Endothelial cell of umbilical vein (primary cell): ENCODE results near the gene PCID2. TPM values are rescaled to one million over a fixed set of nuclear protein-coding genes. Genes with fewer than 3 reads are reported as not detected.
A peak's percentile ranks its signal among the peaks of the same experiment; 100 is the strongest.

ENCODE experiments used
- BruUV-seq: library from RNA; stranded (reverse); fragments of 400-500 nt; replicated peaks from 2 replicates; lab custom pipeline; 2021; lab: Mats Ljungman, UMichigan
- CTCF ChIA-PET: fragments of 300-600, 350-600 bp; sonication (Branson Sonifier 250); formaldehyde crosslinking; loops from one replicate; lab custom pipeline; 2021; ENCODE audit warnings: antibody characterized with exemption, inconsistent platforms; lab: Charles Lee
- POLR2A ChIA-PET: fragments of 300-600, 350-600 bp; sonication (Branson Sonifier 250); formaldehyde crosslinking; loops from one replicate; lab custom pipeline; 2021; ENCODE audit warnings: antibody characterized with exemption, inconsistent platforms; lab: Charles Lee
- DNase-seq: peaks from one replicate; pipeline ENCODE4 v3.0.0-alpha.2; 2011; ENCODE audit warnings: low read depth, low spot score
- FAIRE-seq: peaks from 2 replicates; lab custom pipeline; 2011; peaks lifted over from hg19 to GRCh38; lab: Jason Lieb, UNC
- H2AFZ ChIP-seq: 2 replicates; pipeline ENCODE4 v1.6.0; 2012; ENCODE audit warnings: low read depth, low read length, control low read depth, inconsistent platforms
- H3K27ac ChIP-seq: 2 replicates; pipeline ENCODE4 v1.5.1; 2011; ENCODE audit warnings: low read depth, mild to moderate bottlenecking, control low read depth, low read length, moderate library complexity; ENCODE audit not compliant: insufficient read depth
- H3K27me3 ChIP-seq, 2 experiments: 2 replicates each; pipeline versions ENCODE4 v1.6.0 to v1.6.1; 2011; ENCODE audit warnings: low read length in 2 of 2, mixed read lengths in 1 of 2; ENCODE audit not compliant: control insufficient read depth in 2 of 2, insufficient read depth in 2 of 2
- H3K36me3 ChIP-seq, 2 experiments: 2 replicates in 1 of 2; 3 replicates in 1 of 2; pipeline ENCODE4 v1.5.1; 2011; ENCODE audit warnings: low read length in 2 of 2, mild to moderate bottlenecking in 1 of 2, moderate library complexity in 1 of 2; ENCODE audit not compliant: control insufficient read depth in 2 of 2, insufficient read depth in 2 of 2; ENCODE audit errors: extremely low read depth in 1 of 2
- H3K4me1 ChIP-seq: 3 replicates; pipeline ENCODE4 v1.5.1; 2011; ENCODE audit warnings: mild to moderate bottlenecking, low read length; ENCODE audit not compliant: control insufficient read depth, insufficient read depth; ENCODE audit errors: extremely low read depth
- H3K4me2 ChIP-seq: 2 replicates; pipeline ENCODE4 v1.6.1; 2011; ENCODE audit warnings: low read length, control low read depth, mixed read lengths; ENCODE audit not compliant: insufficient read depth
- H3K4me3 ChIP-seq, 3 experiments: fragments of 200-600 bp in 1 of 3; sonication (generic), shearing (Covaris generic) in 1 of 3; replicated peaks in 1 of 3; 2 replicates each; pipeline ENCODE4 v1.5.1; 2011 to 2016; ENCODE audit warnings: control low read depth in 3 of 3, low read length in 3 of 3, mild to moderate bottlenecking in 2 of 3, inconsistent platforms in 1 of 3, low read depth in 1 of 3, moderate library complexity in 1 of 3; ENCODE audit not compliant: insufficient read depth in 1 of 3
- H3K79me2 ChIP-seq: 2 replicates; pipeline ENCODE4 v1.6.0; 2012; ENCODE audit warnings: low read length, inconsistent platforms; ENCODE audit not compliant: control insufficient read depth, insufficient read depth
- H3K9ac ChIP-seq: replicated peaks from 2 replicates; pipeline ENCODE3; 2011; ENCODE audit warnings: low read length, control low read depth; ENCODE audit not compliant: insufficient read depth; ENCODE audit errors: extremely low read depth
- H3K9me1 ChIP-seq: replicated peaks from 3 replicates; pipeline ENCODE4 v1.6.0; 2011; ENCODE audit warnings: mild to moderate bottlenecking, low read length; ENCODE audit not compliant: control insufficient read depth, insufficient read depth; ENCODE audit errors: extremely low read depth
- H3K9me3 ChIP-seq: replicated peaks from 2 replicates; pipeline ENCODE4 v1.5.1; 2012; ENCODE audit warnings: low read length, inconsistent platforms; ENCODE audit not compliant: control insufficient read depth, insufficient read depth
- H4K20me1 ChIP-seq: replicated peaks from 2 replicates; pipeline ENCODE3; 2011; ENCODE audit warnings: mild to moderate bottlenecking, low read length; ENCODE audit not compliant: control insufficient read depth, insufficient read depth; ENCODE audit errors: extremely low read depth
- EZH2 ChIP-seq: IDR thresholded peaks from 2 replicates; pipeline ENCODE4 v1.6.1; 2012; ENCODE audit warnings: borderline replicate concordance, low read depth, mild to moderate bottlenecking, moderate library complexity, low read length, inconsistent platforms; ENCODE audit not compliant: severe bottlenecking
- FOS ChIP-seq: IDR thresholded peaks from 2 replicates; pipeline ENCODE4 v1.6.1; 2011; ENCODE audit warnings: mild to moderate bottlenecking, low read length, moderate library complexity, borderline replicate concordance; ENCODE audit not compliant: insufficient read depth
- MAX ChIP-seq: IDR thresholded peaks from 2 replicates; pipeline ENCODE4 v1.6.1; 2011; ENCODE audit not compliant: insufficient read depth, insufficient read length
- POLR2A ChIP-seq: IDR thresholded peaks from 2 replicates; pipeline ENCODE4 v1.6.1; 2012; ENCODE audit warnings: low read depth, mild to moderate bottlenecking, control low read depth, low read length
- POLR2AphosphoS5 ChIP-seq: IDR thresholded peaks from 2 replicates; pipeline ENCODE4 v1.6.1; 2012; ENCODE audit warnings: low read depth, mild to moderate bottlenecking, control low read depth, low read length, moderate library complexity; ENCODE audit not compliant: insufficient read depth
- dilution Hi-C: fragments of 300-500 bp; cut with MboI; formaldehyde crosslinking; loops from one replicate; pipeline ENCODE4 v1.15.0; 2019; ENCODE audit warnings: low sequenced_read_pairs; ENCODE audit not compliant: extremely low pct_ligation_motif_present
- intact Hi-C: fragments of 100-400 bp; cut with micrococcal nuclease; formaldehyde crosslinking; loops from one replicate; pipeline ENCODE4 v1.10.0; 2022
- polyA plus RNA-seq, 4 experiments: library from polyadenylated mRNA; depleted of rRNA in 3 of 4; stranded (reverse) in 3 of 4; unstranded in 1 of 4; fragments of >200 nt; gene quantifications; 2 replicates each; pipeline versions ENCODE4 v1.2.1 to v1.2.3, GENCODE V29; 2011 to 2012; ENCODE audit warnings: missing spikeins in 1 of 4
- total RNA-seq: library from RNA; stranded (reverse); gene quantifications from 2 replicates; pipeline ENCODE4 v1.2.3, GENCODE V29; 2021

The PCID2 gene
- total and polyA plus RNA-seq, 2 donors (not counting 3 experiments of a cell fraction or from before 2014, with no cell fraction given), result 52.1 to 55.6 TPM

GRCh38 chr13:113153810-113154748 lies 54.4 kb downstream of the PCID2 start:
- Histone ChIP-seq H3K9me1 (no peaks in the 10 kb centered on the region), H3K36me3 (no peaks in the 10 kb centered on the region), H2AFZ (peak overlapping the region; percentile 90), H3K9me3 (no peaks in the 10 kb centered on the region), H3K27ac (no peak overlapping the region), H3K4me2 (peak overlapping the region; percentile 69), H3K27me3 (peaks cover 2 to 9% of the 10 kb centered on the region in 2 experiments), H3K4me3 (peak overlapping the region in 2 of 3 experiments; percentile 22 to 41), H3K79me2 (no peaks in the 10 kb centered on the region), H3K9ac (peak overlapping the region; percentile 19), H3K4me1 (peaks cover 6% of the 10 kb centered on the region), H4K20me1 (no peaks in the 10 kb centered on the region)
- POLR2A ChIA-PET, result no interaction called here
- intact Hi-C loops, result loop anchor here (1.0 kb wide), 2 partner anchors 33 to 55 kb away; partner anchors contain the start of gene CUL4A
- dilution Hi-C loops, result no loop called here
- CTCF ChIA-PET, result interaction anchor here (1.0 kb wide), 1 partner anchor 33 kb away, joined by 3 read pairs; no protein-coding TSS in a partner anchor
- FAIRE-seq (peak; percentile 62), DNase-seq (peak; percentile 62)
- TSS peak; percentile 52 for BruUV-seq
- TF ChIP-seq FOS (no peak), MAX (peak; percentile 78), POLR2AphosphoS5 (peak; percentile 62), EZH2 (no peak), POLR2A (peak; percentile 90)
